Measurements from ENCODE around the gene LOX.
A peak's percentile ranks its signal among the peaks of the same experiment; 100 is the strongest.

Gene LOX, protein sequence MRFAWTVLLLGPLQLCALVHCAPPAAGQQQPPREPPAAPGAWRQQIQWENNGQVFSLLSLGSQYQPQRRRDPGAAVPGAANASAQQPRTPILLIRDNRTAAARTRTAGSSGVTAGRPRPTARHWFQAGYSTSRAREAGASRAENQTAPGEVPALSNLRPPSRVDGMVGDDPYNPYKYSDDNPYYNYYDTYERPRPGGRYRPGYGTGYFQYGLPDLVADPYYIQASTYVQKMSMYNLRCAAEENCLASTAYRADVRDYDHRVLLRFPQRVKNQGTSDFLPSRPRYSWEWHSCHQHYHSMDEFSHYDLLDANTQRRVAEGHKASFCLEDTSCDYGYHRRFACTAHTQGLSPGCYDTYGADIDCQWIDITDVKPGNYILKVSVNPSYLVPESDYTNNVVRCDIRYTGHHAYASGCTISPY

DNA sequence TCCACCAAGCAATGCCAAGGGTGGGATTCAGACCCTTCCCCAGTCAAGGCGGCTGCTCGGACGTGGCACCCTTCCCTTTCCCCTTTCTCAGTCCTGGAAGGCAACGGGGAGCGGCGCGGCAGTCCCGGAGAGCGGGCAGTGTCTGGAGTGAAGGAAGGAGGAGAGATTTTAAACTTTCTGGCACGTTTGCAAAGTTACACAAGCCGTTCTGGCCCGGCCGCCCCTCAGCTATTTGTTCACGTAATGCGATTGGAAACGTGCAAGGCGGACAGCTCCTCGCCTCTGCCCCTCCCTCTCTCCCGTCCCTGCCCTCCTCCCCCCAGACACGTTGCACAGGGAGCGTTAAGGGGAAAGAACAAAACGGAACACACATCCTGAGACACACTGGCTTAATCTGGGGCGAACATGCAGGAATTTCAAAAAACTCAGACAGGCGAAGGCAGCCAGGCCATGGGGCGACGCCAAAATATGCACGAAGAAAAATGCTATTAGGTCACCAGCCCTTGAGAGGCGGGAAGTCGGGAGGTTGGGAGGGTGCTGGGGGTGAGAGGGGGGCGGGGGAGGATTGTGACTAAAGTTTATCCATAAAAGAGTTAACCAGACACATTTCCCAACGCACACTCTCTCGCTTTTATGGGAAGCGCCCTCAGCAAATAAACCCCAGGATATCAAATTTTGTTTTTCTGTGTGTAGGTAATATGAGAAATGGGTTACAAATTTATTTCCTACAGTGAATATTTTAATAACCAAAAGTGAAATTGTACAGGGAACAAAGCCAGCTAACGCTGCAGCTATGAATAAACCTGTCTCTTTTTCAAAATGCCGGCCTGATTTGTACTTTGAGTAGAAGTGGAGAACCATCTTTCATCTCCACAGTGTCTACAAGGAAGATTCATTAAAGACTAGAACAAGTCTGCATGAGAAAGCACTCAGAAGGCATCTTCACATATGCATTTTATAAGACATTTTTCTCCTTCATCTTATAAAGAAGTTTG is at the start of gene LOX:
LOX (minus strand) TSS at position 144 of the 995 bp plus-strand sequence. CDS start 274 bp downstream, outside the sequence.
- peak within 1 kb of the TSS; percentile 92 for H3K4me3 ChIP-seq (ENCODE audit: low read length)
- peak; percentile 99 for DNase-seq (ENCODE audit: low read depth)
- TF ChIP-seq, protein P1, sequence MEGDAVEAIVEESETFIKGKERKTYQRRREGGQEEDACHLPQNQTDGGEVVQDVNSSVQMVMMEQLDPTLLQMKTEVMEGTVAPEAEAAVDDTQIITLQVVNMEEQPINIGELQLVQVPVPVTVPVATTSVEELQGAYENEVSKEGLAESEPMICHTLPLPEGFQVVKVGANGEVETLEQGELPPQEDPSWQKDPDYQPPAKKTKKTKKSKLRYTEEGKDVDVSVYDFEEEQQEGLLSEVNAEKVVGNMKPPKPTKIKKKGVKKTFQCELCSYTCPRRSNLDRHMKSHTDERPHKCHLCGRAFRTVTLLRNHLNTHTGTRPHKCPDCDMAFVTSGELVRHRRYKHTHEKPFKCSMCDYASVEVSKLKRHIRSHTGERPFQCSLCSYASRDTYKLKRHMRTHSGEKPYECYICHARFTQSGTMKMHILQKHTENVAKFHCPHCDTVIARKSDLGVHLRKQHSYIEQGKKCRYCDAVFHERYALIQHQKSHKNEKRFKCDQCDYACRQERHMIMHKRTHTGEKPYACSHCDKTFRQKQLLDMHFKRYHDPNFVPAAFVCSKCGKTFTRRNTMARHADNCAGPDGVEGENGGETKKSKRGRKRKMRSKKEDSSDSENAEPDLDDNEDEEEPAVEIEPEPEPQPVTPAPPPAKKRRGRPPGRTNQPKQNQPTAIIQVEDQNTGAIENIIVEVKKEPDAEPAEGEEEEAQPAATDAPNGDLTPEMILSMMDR (conservative IDR thresholded peaks at IDR 0.05; ENCODE audit: low read length) = no peak

DNA sequence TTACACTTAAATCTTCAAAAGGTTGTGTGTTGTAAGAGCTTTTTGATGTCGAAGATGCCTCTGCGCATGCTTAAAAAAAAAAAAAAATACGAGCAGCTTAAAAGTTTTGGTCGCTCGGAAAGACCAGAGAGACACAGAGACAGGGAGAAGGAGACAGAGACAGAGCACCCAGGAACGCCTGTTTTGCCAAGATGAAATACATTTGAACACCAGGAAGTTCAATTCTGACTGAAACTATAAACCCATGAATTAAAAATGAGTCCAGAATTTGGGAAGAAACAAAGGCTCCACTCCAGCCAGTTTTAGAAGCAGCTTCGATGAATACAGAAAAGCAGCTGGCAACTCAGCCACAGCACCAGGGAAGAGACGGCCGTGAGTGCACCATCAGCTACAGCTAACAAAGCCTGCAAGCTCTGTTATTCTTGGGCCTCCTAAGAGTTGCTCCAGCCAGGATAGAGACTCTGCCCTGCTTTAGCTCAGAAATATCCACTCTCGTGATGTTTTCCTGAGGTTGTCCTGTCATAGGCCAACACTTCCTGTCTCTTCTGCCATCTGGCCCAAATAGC is 48.8 kb upstream of the LOX start:
- TF ChIP-seq, protein P1 (conservative IDR thresholded peaks at IDR 0.05; ENCODE audit: low read length) = no peak
- peak overlapping the region; percentile 50 for H3K4me3 ChIP-seq (ENCODE audit: low read length)
- DNase-seq (ENCODE audit: low read depth) = peak; percentile 65

DNA sequence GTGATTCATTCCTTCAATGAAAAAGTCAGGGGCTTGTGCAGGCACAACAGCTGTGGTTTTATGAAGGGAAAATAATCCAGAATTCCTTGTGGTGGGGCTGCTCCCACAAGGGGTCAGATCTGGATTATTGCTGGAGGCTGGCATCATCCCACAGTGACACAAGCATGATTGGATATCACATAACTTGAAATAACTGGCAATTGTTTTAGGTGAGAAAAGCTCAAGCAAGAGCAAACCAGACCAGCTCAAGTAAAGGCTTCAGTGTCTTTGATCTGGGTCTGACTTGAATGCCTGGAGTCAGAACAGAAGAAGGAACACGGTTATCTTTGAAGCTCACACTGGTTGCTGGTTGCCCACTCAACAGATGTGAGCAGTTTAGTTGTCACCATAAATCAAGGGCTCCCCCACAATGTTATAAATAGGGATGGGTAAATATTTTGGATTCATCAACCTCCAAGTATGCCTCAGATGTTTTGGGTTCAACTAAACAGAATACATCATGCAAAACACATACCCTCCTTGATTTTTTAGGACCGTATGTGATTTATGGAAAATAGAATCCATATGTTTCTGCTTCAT is 48.2 kb upstream of the LOX start:
- H3K4me3 ChIP-seq (ENCODE audit: low read length) = peak overlapping the region; percentile 50
- peak; percentile 88 for DNase-seq (ENCODE audit: low read depth)

DNA sequence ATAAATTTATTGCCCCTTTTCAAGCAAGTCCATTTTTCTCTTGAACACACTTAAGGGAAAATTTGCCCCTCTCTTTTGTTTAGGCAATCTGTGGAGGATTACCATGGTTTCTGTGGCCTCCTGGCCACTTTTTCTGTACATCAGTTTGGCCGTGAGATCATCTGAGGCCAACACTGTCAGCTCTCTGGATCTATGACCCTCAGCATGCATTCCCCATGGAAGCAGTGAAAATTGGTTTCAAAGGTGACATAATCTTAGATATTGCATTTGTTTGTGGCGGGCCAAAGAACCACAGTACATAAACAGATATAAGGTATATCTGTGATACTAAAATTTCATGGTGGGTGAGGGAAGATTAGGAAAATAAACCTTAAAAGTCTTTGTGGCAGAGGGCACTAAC is 46.7 kb upstream of the LOX start:
- no peak overlapping the region for H3K4me3 ChIP-seq (ENCODE audit: low read length)
- TF ChIP-seq, protein P1 (conservative IDR thresholded peaks at IDR 0.05; ENCODE audit: low read length) = no peak
- no peak for DNase-seq (ENCODE audit: low read depth)

More for the DNA sequence above, 48.2 kb upstream of the LOX start:
- TF ChIP-seq, protein P1 (conservative IDR thresholded peaks at IDR 0.05; ENCODE audit: low read length) = no peak

DNA sequence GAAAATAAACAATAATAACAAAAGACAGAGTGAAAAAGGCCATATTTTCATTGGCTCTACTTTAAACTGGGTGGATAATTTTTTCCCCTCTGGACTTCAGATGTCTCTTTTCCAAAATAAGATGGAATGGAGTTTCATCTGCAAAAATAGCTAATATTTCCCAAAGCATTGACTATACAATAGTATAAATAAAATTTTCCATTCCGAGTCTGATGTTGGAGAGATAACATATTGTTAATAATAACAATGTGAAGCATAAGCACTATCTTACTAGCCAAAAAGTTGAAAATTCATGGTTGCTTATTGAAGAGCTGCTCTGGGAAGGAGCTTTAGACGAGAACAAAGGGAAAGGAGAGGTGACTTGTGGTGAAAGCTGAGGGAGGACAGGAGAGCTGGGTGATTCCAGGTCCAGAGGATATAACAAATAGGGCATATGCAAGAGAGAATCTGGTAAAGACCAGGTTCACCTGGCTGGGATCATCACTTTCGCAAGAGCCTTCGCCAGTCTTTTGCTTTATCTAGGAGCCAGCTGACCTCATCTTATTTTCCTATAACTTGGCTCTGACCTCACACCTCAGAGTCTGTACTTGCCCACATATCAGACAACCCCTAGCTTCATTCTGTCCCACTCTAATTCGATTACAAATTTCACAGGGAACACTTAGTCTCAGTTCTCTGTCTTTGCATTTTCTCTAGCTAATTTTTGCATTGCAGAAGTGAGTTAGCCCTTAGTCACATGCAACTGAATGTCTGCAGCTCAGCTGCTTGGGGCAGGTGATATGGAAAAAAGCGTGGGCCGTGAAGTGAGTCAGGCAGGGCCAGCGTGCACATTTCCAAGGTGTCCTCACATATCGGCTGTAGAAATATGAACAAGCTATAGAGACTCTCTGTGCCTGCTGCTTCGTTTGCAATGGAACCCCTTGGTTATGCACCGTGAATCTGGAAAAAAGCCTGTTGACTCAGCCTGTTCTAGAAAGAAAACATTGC is 43.7 kb upstream of the LOX start:
- DNase-seq (ENCODE audit: low read depth) = no peak
- TF ChIP-seq, protein P1 (conservative IDR thresholded peaks at IDR 0.05; ENCODE audit: low read length) = no peak
- H3K4me3 ChIP-seq (ENCODE audit: low read length) = no peak overlapping the region

DNA sequence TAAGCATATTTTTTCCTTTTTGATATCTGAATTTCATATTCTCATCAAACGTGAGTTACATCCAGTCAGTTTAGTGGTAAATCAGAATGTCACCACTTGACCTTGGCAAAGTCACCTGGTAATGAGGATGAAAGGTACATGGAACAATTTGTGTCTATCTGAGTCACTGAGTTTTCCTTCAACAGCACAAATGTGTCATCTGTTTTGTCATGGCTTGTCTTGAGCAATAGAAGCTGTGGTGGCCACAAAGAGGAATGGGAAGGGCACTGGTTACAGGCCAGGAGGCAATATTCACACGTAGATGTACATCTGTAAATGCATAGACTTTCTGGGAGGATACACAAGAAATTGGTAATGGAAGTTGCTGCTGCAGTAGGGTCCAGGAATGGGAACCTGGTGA is 42.9 kb upstream of the LOX start:
- DNase-seq (ENCODE audit: low read depth) = peak; percentile 47
- H3K4me3 ChIP-seq (ENCODE audit: low read length) = no peak overlapping the region
- TF ChIP-seq, protein P1 (conservative IDR thresholded peaks at IDR 0.05; ENCODE audit: low read length) = no peak
